BLaER1 (cell line): ENCODE data around the gene PAX6.
"Not testable (repeated sequence)": the region's sequence is repeated elsewhere in the genome, so short reads cannot be mapped to it uniquely, and the experiment has no call there.

Experiments
- H3K27ac ChIP-seq: shearing (Covaris generic); formaldehyde crosslinking; 2 replicates; pipeline ENCODE4 v1.8.1; 2022
- H3K27me3 ChIP-seq: shearing (Covaris generic); formaldehyde crosslinking; 2 replicates; pipeline ENCODE4 v1.8.1; 2022
- H3K36me3 ChIP-seq: shearing (Covaris generic); formaldehyde crosslinking; 2 replicates; pipeline ENCODE4 v1.8.1; 2022
- H3K4me1 ChIP-seq: shearing (Covaris generic); formaldehyde crosslinking; 2 replicates; pipeline ENCODE4 v1.8.1; 2022
- H3K4me2 ChIP-seq: shearing (Covaris generic); formaldehyde crosslinking; 2 replicates; pipeline ENCODE4 v1.8.1; 2022
- H3K4me3 ChIP-seq: shearing (Covaris generic); formaldehyde crosslinking; 2 replicates; pipeline ENCODE4 v1.8.1; 2022
- H3K9ac ChIP-seq: shearing (Covaris generic); formaldehyde crosslinking; 2 replicates; pipeline ENCODE4 v1.8.1; 2022
- H3K9me3 ChIP-seq: shearing (Covaris generic); formaldehyde crosslinking; 2 replicates; pipeline ENCODE4 v1.8.1; 2022
- H4K20me1 ChIP-seq: shearing (Covaris generic); formaldehyde crosslinking; 2 replicates; pipeline ENCODE4 v1.8.1; 2022
- Cebpa-rat ChIP-seq: shearing (Covaris generic); IDR thresholded peaks from 2 replicates; pipeline ENCODE4 v1.8.1; 2022

The PAX6 gene

DNA sequence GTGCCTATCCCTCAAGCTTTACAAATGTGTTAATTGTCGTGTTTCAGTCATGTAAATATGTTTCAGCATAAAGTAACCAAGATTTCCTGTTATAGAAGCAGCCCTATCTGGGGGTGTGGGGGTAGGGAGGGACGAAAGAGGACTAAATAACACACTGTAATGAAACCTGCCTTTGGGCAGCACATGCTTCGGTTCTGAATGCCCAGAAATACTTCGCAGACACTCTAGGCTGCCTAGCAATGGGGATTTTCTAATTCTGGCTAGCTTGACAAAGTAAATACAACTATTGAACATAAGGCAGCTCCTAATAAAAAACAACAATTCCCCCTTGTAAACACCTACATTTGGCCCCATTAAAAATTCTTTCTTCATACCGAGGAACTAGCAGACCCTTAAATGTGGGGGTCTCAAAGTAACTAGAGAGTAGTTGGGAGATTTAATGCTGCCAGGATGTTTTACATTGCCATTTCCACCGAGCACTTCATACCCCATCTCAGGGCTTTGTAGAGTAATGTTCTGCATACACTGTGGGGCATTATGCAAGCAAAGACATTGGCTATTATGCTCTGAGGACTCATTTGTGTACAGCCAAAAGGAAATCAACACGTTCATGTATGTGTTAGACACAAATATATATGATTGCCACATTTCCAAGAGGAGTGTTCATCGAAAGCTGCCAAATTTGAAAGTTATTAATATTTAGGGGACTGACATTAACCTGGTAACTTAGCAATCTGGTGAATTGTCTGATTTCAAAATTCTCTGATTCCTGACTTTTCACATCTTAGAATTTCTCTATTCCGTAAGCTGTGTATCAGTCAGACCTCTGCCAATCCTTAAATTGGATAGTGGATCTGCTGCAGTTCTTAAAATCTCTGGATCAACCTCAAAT lies 42.1 kb downstream of the PAX6 start:
- H3K4me2 ChIP-seq = no peak overlapping the region
- no peaks in the 10 kb centered on the region for H4K20me1 ChIP-seq
- no peaks in the 10 kb centered on the region for H3K9me3 ChIP-seq
- H3K27ac ChIP-seq = no peak overlapping the region
- H3K4me3 ChIP-seq = no peak overlapping the region
- H3K4me1 ChIP-seq = no peaks in the 10 kb centered on the region
- no peaks in the 10 kb centered on the region for H3K36me3 ChIP-seq
- TF ChIP-seq Cebpa-rat = no peak
- no peaks in the 10 kb centered on the region for H3K27me3 ChIP-seq
- H3K9ac ChIP-seq = no peak overlapping the region

GRCh38 chr11:31767685-31768084 lies 43.4 kb downstream of the PAX6 start:
- Histone ChIP-seq H3K27ac (no peak overlapping the region), H3K4me1 (no peaks in the 10 kb centered on the region), H3K36me3 (no peaks in the 10 kb centered on the region), H3K9ac (no peak overlapping the region), H3K9me3 (no peaks in the 10 kb centered on the region), H3K4me3 (no peak overlapping the region), H3K4me2 (no peak overlapping the region), H4K20me1 (no peaks in the 10 kb centered on the region), H3K27me3 (no peaks in the 10 kb centered on the region)
- TF ChIP-seq Cebpa-rat = no peak

DNA sequence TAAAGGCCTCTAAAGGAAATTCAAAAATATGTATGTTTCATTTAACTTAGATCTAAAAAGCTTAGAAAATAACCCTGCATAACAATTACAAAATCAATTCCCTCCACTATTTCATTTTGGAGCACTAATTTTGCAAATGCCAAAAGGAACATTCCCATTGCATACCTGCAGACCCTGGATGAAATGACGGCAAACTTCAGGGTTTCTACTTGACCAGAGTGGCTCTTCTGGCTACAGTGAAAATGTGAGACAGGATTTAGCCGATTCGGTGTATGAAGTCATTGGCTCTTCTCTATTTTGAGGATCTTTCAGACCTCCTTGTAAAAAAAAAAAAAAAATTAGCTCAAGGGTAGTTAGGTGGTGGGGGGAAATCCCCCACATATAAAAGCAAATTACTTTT lies 44.1 kb downstream of the PAX6 start:
- Histone ChIP-seq H3K4me3 (no peak overlapping the region), H3K4me1 (no peaks in the 10 kb centered on the region), H3K27ac (no peak overlapping the region), H3K9me3 (no peaks in the 10 kb centered on the region), H4K20me1 (no peaks in the 10 kb centered on the region), H3K27me3 (no peaks in the 10 kb centered on the region), H3K4me2 (no peak overlapping the region), H3K36me3 (no peaks in the 10 kb centered on the region), H3K9ac (no peak overlapping the region)
- TF ChIP-seq Cebpa-rat = no peak

- no peaks in the 10 kb centered on the region for H3K9me3 ChIP-seq
- H3K4me2 ChIP-seq = no peak overlapping the region
- no peaks in the 10 kb centered on the region for H3K4me1 ChIP-seq
- H3K27me3 ChIP-seq = no peaks in the 10 kb centered on the region
- H3K27ac ChIP-seq = no peak overlapping the region
- H3K36me3 ChIP-seq = no peaks in the 10 kb centered on the region
- TF ChIP-seq Cebpa-rat = no peak
- no peak overlapping the region for H3K9ac ChIP-seq
- no peaks in the 10 kb centered on the region for H4K20me1 ChIP-seq
- no peak overlapping the region for H3K4me3 ChIP-seq
Observed at GRCh38 chr11:31764766-31765165, 46.4 kb downstream of the PAX6 start.

- Histone ChIP-seq H3K4me3 (no peak overlapping the region), H3K9ac (no peak overlapping the region), H3K4me2 (no peak overlapping the region), H3K9me3 (no peaks in the 10 kb centered on the region), H3K27ac (no peak overlapping the region), H3K4me1 (no peaks in the 10 kb centered on the region), H3K27me3 (no peaks in the 10 kb centered on the region), H4K20me1 (no peaks in the 10 kb centered on the region), H3K36me3 (no peaks in the 10 kb centered on the region)
- TF ChIP-seq Cebpa-rat = no peak
Observed at GRCh38 chr11:31764261-31764660, 46.9 kb downstream of the PAX6 start.

- H3K9me3 ChIP-seq = no peaks in the 10 kb centered on the region
Observed at GRCh38 chr11:31763296-31763695, 47.8 kb downstream of the PAX6 start.

GRCh38 chr11:31761636-31762035 lies 49.5 kb downstream of the PAX6 start:
- Histone ChIP-seq H3K27me3 (no peaks in the 10 kb centered on the region), H3K36me3 (no peaks in the 10 kb centered on the region), H4K20me1 (no peaks in the 10 kb centered on the region), H3K27ac (no peak overlapping the region), H3K4me1 (no peaks in the 10 kb centered on the region), H3K4me2 (no peak overlapping the region), H3K9ac (no peak overlapping the region), H3K9me3 (no peaks in the 10 kb centered on the region), H3K4me3 (no peak overlapping the region)
- no peak for TF ChIP-seq Cebpa-rat

More at GRCh38 chr11:31763296-31763695, 47.8 kb downstream of the PAX6 start:
- Histone ChIP-seq H3K4me1 (no peaks in the 10 kb centered on the region), H4K20me1 (no peaks in the 10 kb centered on the region), H3K27me3 (no peaks in the 10 kb centered on the region), H3K4me2 (no peak overlapping the region), H3K36me3 (no peaks in the 10 kb centered on the region), H3K9ac (no peak overlapping the region), H3K4me3 (no peak overlapping the region), H3K27ac (no peak overlapping the region)
- no peak for TF ChIP-seq Cebpa-rat

DNA sequence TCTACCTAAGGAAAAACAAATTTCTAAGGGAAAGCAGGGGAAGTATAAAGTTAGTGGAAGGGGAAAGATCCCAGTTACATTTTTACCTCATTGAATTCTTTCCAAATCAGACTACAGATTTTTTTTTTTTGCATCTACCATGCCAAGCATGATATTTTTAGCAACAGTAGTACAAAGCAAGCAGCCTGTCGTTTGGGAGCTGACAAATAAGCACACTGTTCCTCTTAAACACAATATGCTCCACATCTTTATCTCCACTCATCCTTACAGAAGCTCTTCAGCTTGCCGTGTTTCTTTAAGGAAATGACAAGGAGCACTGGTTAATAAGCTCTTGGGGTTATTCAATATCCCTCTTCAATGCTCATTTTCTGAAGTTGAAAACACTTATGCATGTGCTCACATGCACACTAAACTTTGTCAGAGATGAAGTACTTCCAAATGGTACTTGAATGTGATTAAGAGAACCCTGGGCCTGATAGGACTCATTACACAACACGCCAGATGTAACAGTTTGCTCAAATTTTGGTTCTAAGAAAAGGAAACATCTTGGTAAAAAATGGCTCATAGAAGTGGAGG lies 53.8 kb downstream of the PAX6 start:
- Histone ChIP-seq H4K20me1 (no peaks in the 10 kb centered on the region), H3K27me3 (no peaks in the 10 kb centered on the region), H3K9me3 (no peaks in the 10 kb centered on the region), H3K4me3 (no peak overlapping the region), H3K9ac (no peak overlapping the region), H3K27ac (no peak overlapping the region), H3K4me1 (no peaks in the 10 kb centered on the region), H3K4me2 (no peak overlapping the region), H3K36me3 (no peaks in the 10 kb centered on the region)
- no peak for TF ChIP-seq Cebpa-rat

DNA sequence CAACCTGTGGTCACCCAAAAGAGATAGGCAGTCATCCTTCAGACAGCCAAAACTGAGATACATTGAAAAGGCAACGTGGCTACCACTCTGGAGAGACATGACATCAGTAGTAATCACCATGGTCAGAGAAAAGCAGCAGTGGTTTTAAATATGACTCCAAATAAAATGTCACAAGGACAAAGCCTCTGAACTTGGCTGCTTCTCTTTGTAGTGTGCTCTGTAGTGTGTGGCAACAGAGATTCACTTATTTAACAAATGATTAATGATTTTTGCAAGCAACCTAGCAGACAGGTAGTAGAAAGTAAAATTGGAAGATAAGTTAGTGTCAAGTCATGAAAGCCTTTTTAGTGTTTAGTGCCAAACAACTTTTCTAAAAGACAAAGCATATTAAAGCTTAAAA lies 63.5 kb downstream of the PAX6 start:
- Histone ChIP-seq H3K4me2 (no peak overlapping the region), H3K4me3 (no peak overlapping the region), H3K9me3 (no peaks in the 10 kb centered on the region), H3K27me3 (no peaks in the 10 kb centered on the region), H4K20me1 (no peaks in the 10 kb centered on the region), H3K36me3 (no peaks in the 10 kb centered on the region), H3K4me1 (no peaks in the 10 kb centered on the region), H3K27ac (no peak overlapping the region), H3K9ac (no peak overlapping the region)
- TF ChIP-seq Cebpa-rat = no peak

DNA sequence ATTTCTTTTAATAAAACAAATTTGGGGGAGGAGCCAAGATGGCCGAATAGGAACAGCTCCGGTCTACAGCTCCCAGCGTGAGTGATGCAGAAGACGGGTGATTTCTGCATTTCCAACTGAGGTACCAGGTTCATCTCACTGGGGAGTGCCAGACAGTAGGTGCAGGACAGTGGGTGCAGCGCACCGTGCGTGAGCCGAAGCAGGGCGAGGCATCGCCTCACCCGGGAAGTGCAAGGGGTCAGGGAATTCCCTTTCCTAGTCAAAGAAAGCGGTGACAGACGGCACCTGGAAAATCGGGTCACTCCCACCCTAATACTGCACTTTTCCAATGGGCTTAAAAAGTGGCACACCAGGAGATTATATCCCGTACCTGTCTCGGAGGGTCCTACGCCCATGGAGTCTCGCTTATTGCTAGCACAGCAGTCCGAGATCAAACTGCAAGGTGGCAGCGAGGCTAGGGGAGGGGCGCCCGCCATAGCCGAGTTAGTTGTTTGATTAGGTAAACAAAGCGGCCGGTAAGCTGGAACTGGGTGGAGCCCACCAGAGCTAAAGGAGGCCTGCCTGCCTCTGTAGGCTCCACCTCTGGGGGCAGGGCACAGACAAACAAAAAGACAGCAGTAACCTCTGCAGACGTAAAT lies 70.3 kb downstream of the PAX6 start:
- not testable (repeated sequence) for H3K9me3 ChIP-seq, H3K4me1 ChIP-seq, H4K20me1 ChIP-seq, H3K9ac ChIP-seq, H3K4me3 ChIP-seq, H3K4me2 ChIP-seq, H3K27me3 ChIP-seq, H3K27ac ChIP-seq, H3K36me3 ChIP-seq
